GM12878 (cell line): ENCODE results near the gene LSM6. TPM values are rescaled to one million over a fixed set of nuclear protein-coding genes. Genes with fewer than 3 reads are reported as not detected.

ENCODE experiments used
- BACH1 ChIP-seq: fragments of 450-650 bp; IDR thresholded peaks from 2 replicates; pipeline ENCODE4 v1.6.1; 2017; ENCODE audit warnings: mild to moderate bottlenecking, borderline replicate concordance
- BMI1 ChIP-seq: fragments of 450-650 bp; IDR thresholded peaks from 2 replicates; pipeline ENCODE4 v1.6.1; 2016; ENCODE audit warnings: mild to moderate bottlenecking, moderate library complexity, borderline replicate concordance
- CHD2 ChIP-seq: IDR thresholded peaks from 2 replicates; pipeline ENCODE4 v1.6.1; 2011; ENCODE audit warnings: low read depth, low read length, improper control_type of control experiment, borderline replicate concordance
- CHD4 ChIP-seq: fragments of 200-600 bp; sonication (generic); IDR thresholded peaks from 2 replicates; pipeline ENCODE4 v1.6.1; 2016; ENCODE audit warnings: mild to moderate bottlenecking
- DPF2 ChIP-seq: fragments of 450-650 bp; IDR thresholded peaks from 2 replicates; pipeline ENCODE4 v1.6.1; 2017; ENCODE audit warnings: mild to moderate bottlenecking
- ETV6 ChIP-seq, 2 experiments: fragments of 450-650 bp in 1 of 2; IDR thresholded peaks in 1 of 2; conservative IDR thresholded peaks in 1 of 2; 2 replicates each; pipeline ENCODE4 v1.6.1; 2014; ENCODE audit warnings: antibody characterized with exemption in 1 of 2, borderline replicate concordance in 1 of 2, low read depth in 1 of 2, mild to moderate bottlenecking in 1 of 2, moderate library complexity in 1 of 2
- FOS ChIP-seq: IDR thresholded peaks from 3 replicates; pipeline ENCODE4 v1.6.1; 2011; ENCODE audit warnings: borderline replicate concordance; ENCODE audit not compliant: insufficient read length; ENCODE audit errors: extremely low read depth
- HDAC2 ChIP-seq: fragments of 200-600 bp; sonication (generic); IDR thresholded peaks from 2 replicates; pipeline ENCODE4 v1.6.1; 2017
- JUND ChIP-seq: IDR thresholded peaks from 2 replicates; pipeline ENCODE4 v1.6.1; 2012; ENCODE audit warnings: low read depth, mild to moderate bottlenecking, low read length, improper control_type of control experiment, moderate library complexity
- KAT2A ChIP-seq: conservative IDR thresholded peaks from 2 replicates; pipeline ENCODE4 v1.6.1; 2011; ENCODE audit warnings: low read depth, low read length; ENCODE audit not compliant: control insufficient read depth
- MEF2A ChIP-seq: IDR thresholded peaks from 2 replicates; pipeline ENCODE4 v1.6.1; 2011; ENCODE audit warnings: low read depth, mild to moderate bottlenecking, low read length, moderate library complexity; ENCODE audit not compliant: insufficient read depth
- MYB ChIP-seq: fragments of 150-350 bp; IDR thresholded peaks from 2 replicates; pipeline ENCODE4 v1.6.1; 2014; ENCODE audit warnings: mild to moderate bottlenecking, low read depth, low read length, borderline replicate concordance
- MYC ChIP-seq: IDR thresholded peaks from 2 replicates; pipeline ENCODE4 v1.6.1; 2011; ENCODE audit warnings: mild to moderate bottlenecking, low read length, moderate library complexity, inconsistent platforms; ENCODE audit not compliant: insufficient read depth, insufficient replicate concordance, insufficient read length, severe bottlenecking
- NBN ChIP-seq: fragments of 450-650 bp; IDR thresholded peaks from 2 replicates; pipeline ENCODE4 v1.6.1; 2016
- NFXL1 ChIP-seq: fragments of 450-650 bp; IDR thresholded peaks from 2 replicates; pipeline ENCODE4 v1.6.1; 2017; ENCODE audit warnings: antibody characterized with exemption, mild to moderate bottlenecking, borderline replicate concordance
- NFYA ChIP-seq: IDR thresholded peaks from 2 replicates; pipeline ENCODE4 v1.6.1; 2011; ENCODE audit warnings: low read depth, mild to moderate bottlenecking, low read length, improper control_type of control experiment, borderline replicate concordance
- NR2C1 ChIP-seq: fragments of 450-650 bp; IDR thresholded peaks from 2 replicates; pipeline ENCODE4 v1.6.1; 2017; ENCODE audit warnings: antibody characterized with exemption, mild to moderate bottlenecking, moderate library complexity
- PML ChIP-seq: IDR thresholded peaks from 2 replicates; pipeline ENCODE4 v1.6.1; 2012; ENCODE audit warnings: low read length, inconsistent platforms
- POLR2A ChIP-seq: IDR thresholded peaks from 2 replicates; pipeline ENCODE4 v1.6.1; 2011; ENCODE audit warnings: low read depth, mild to moderate bottlenecking, low read length
- POLR2AphosphoS2 ChIP-seq: IDR thresholded peaks from 2 replicates; pipeline ENCODE4 v1.6.1; 2011; ENCODE audit warnings: low read depth, mild to moderate bottlenecking, low read length, improper control_type of control experiment, moderate library complexity
- POU2F2 ChIP-seq: IDR thresholded peaks from 3 replicates; pipeline ENCODE4 v1.6.1; 2011; ENCODE audit warnings: low read depth, mild to moderate bottlenecking, low read length, borderline replicate concordance
- RAD51 ChIP-seq: fragments of 450-650 bp; IDR thresholded peaks from 2 replicates; pipeline ENCODE4 v1.6.1; 2016; ENCODE audit warnings: moderate library complexity, mild to moderate bottlenecking, inconsistent platforms
- RB1 ChIP-seq: fragments of 450-650 bp; formaldehyde crosslinking; IDR thresholded peaks from 2 replicates; pipeline ENCODE4 v1.6.1; 2017; ENCODE audit warnings: mild to moderate bottlenecking, borderline replicate concordance
- RCOR1 ChIP-seq: conservative IDR thresholded peaks from 2 replicates; pipeline ENCODE4 v1.6.1; 2012; ENCODE audit warnings: low read depth, low read length, improper control_type of control experiment
- RELA ChIP-seq: fragments of 450-650 bp; IDR thresholded peaks from 2 replicates; pipeline ENCODE4 v1.8.0; 2014; ENCODE audit warnings: borderline replicate concordance; ENCODE audit not compliant: partially characterized antibody
- SMC3 ChIP-seq: IDR thresholded peaks from 2 replicates; pipeline ENCODE4 v1.6.1; 2011; ENCODE audit warnings: low read length, improper control_type of control experiment, borderline replicate concordance
- SREBF1 ChIP-seq: IDR thresholded peaks from 2 replicates; pipeline ENCODE4 v1.6.1; 2012; ENCODE audit warnings: mild to moderate bottlenecking, low read length
- WRNIP1 ChIP-seq: IDR thresholded peaks from 2 replicates; pipeline ENCODE4 v1.6.1; 2011; ENCODE audit warnings: low read depth, low read length, improper control_type of control experiment, borderline replicate concordance
- YBX1 ChIP-seq: fragments of 450-650 bp; IDR thresholded peaks from 2 replicates; pipeline ENCODE4 v1.6.1; 2016; ENCODE audit warnings: antibody characterized with exemption
- ZNF384 ChIP-seq: IDR thresholded peaks from 2 replicates; pipeline ENCODE4 v1.6.1; 2012; ENCODE audit warnings: low read depth, mild to moderate bottlenecking, low read length, improper control_type of control experiment, borderline replicate concordance
- polyA plus RNA-seq, 11 experiments: library from polyadenylated mRNA; depleted of rRNA in 4 of 11; unstranded in 6 of 11; stranded (reverse) in 5 of 11; fragments of >200 nt; fragmentation: Nextera tagmentation in 4 of 11; fragmentation: Illumina TruSeq in 1 of 11; extraction: Ambion mirVana in 4 of 11; extraction: Trizol in 1 of 11; gene quantifications; 1 replicate in 1 of 11; 2 replicates in 10 of 11; pipeline versions ENCODE4 v1.2.1 to v1.2.3, GENCODE V29; 2011 to 2016; ENCODE audit warnings: inconsistent platforms in 2 of 11, missing spikeins in 2 of 11, low read depth in 1 of 11
- total RNA-seq, 4 experiments: library from RNA; depleted of rRNA in 3 of 4; stranded (reverse); fragments of >200 nt in 3 of 4; fragmentation: Illumina TruSeq in 1 of 4; extraction: Trizol in 1 of 4; gene quantifications; 2 replicates each; pipeline versions ENCODE4 v1.2.1 to v1.2.3, GENCODE V29; 2013 to 2021
- TF ChIP-seq, protein P1 (sequence below): fragments of 150-350 bp; IDR thresholded peaks from 2 replicates; pipeline ENCODE4 v1.6.1; 2016; ENCODE audit warnings: low read depth, low read length
- TF ChIP-seq, protein P2 (sequence below): IDR thresholded peaks from 2 replicates; pipeline ENCODE4 v1.6.1; 2011; ENCODE audit warnings: low read depth, mild to moderate bottlenecking, low read length, moderate library complexity, borderline replicate concordance; ENCODE audit errors: extremely low read depth

The LSM6 gene
- total and polyA plus RNA-seq, 10 of the 15 experiments (the other 5 are each of a cell fraction or from before 2014, with no cell fraction given), result 68.0 to 282 (median 229) TPM

- no peak for TF ChIP-seq NFXL1
- TF ChIP-seq MYB, result no peak
- no peak for TF ChIP-seq NR2C1
- no peak for TF ChIP-seq MYC
- TF ChIP-seq PML, result peak; percentile 63; the same call in 1 of the 2 replicates
- no peak for TF ChIP-seq CHD4
- TF ChIP-seq ETV6 (conservative IDR thresholded peaks at IDR 0.05 in 1 of 2, IDR thresholded peaks at IDR 0.05 in 1 of 2; ENCODE audit: borderline replicate concordance in 1 of 2, low read depth in 1 of 2), result peak in 1 of 2 experiments; percentile 71; a peak in 2 of 4 replicates
- TF ChIP-seq RAD51, result no peak
- 0 out of 2 replicates have a peak, but pooled peaks have one; percentile 24 for TF ChIP-seq SMC3
- TF ChIP-seq RCOR1, result 0 out of 2 replicates have a peak, but pooled peaks have one; percentile 35
- no peak for TF ChIP-seq POLR2AphosphoS2
- TF ChIP-seq NFYA, result no peak
- no peak; the same call in 2 of the 3 replicates for TF ChIP-seq POU2F2
- TF ChIP-seq MEF2A, result peak; percentile 47; the same call in 1 of the 2 replicates
- TF ChIP-seq WRNIP1, result no peak
- TF ChIP-seq SREBF1, result no peak
- no peak for TF ChIP-seq ZNF384
- TF ChIP-seq POLR2A, result no peak
- no peak for TF ChIP-seq FOS
- TF ChIP-seq CHD2, result peak; percentile 57; the same call in 1 of the 2 replicates
- no peak for TF ChIP-seq JUND
- no peak for TF ChIP-seq BACH1
- TF ChIP-seq, protein P1, sequence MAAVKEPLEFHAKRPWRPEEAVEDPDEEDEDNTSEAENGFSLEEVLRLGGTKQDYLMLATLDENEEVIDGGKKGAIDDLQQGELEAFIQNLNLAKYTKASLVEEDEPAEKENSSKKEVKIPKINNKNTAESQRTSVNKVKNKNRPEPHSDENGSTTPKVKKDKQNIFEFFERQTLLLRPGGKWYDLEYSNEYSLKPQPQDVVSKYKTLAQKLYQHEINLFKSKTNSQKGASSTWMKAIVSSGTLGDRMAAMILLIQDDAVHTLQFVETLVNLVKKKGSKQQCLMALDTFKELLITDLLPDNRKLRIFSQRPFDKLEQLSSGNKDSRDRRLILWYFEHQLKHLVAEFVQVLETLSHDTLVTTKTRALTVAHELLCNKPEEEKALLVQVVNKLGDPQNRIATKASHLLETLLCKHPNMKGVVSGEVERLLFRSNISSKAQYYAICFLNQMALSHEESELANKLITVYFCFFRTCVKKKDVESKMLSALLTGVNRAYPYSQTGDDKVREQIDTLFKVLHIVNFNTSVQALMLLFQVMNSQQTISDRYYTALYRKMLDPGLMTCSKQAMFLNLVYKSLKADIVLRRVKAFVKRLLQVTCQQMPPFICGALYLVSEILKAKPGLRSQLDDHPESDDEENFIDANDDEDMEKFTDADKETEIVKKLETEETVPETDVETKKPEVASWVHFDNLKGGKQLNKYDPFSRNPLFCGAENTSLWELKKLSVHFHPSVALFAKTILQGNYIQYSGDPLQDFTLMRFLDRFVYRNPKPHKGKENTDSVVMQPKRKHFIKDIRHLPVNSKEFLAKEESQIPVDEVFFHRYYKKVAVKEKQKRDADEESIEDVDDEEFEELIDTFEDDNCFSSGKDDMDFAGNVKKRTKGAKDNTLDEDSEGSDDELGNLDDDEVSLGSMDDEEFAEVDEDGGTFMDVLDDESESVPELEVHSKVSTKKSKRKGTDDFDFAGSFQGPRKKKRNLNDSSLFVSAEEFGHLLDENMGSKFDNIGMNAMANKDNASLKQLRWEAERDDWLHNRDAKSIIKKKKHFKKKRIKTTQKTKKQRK, result no peak
- TF ChIP-seq RELA, result peak; percentile 90
- TF ChIP-seq KAT2A, result no peak
- TF ChIP-seq RB1, result no peak
- TF ChIP-seq BMI1, result no peak
- TF ChIP-seq HDAC2, result no peak
- peak; percentile 43; the same call in 1 of the 2 replicates for TF ChIP-seq NBN
- no peak for TF ChIP-seq YBX1
- TF ChIP-seq DPF2, result peak; percentile 53; the same call in 1 of the 2 replicates
- TF ChIP-seq, protein P2, sequence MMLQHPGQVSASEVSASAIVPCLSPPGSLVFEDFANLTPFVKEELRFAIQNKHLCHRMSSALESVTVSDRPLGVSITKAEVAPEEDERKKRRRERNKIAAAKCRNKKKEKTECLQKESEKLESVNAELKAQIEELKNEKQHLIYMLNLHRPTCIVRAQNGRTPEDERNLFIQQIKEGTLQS, result no peak
Measured at GRCh38 chr4:146132445-146132844, 43.1 kb upstream of the LSM6 start (continued).
